ENCODE results near the gene SPTBN1.

The SPTBN1 gene

DNA sequence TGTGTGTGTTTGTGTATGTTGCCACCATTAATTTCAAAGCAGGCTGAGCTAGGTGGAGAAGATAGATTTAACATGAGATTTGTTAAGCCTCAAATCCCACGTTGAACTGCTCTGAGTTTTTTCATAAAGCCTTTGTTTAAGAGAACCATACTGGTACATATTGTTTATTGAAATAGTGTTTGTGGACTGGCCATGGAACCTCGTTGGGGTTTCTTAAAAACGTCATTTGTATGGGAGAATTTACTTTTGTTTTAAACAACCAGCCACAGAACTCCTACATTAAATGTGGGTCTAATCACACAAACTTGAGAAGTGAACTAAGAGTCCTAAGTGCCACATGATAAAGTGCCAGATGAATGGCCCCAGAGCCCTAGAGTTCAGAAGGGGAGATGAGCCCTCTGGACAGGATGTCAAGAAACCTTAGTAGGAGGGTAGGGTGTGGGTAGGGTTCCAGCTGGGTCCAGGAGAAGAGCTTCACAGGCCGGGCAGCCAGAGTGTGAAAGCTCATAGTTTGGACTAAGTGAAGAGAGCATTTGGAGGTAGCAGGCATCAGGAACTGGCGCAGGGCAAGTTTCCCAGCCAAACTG is 146.7 kb downstream of the SPTBN1 start:
- Histone ChIP-seq H3K27me3 (ENCODE audit: insufficient read depth, poor library complexity, severe bottlenecking) (no peaks in the 10 kb centered on the region), H3K4me3 (ENCODE audit: severe bottlenecking) (no peak overlapping the region), H3K36me3 (ENCODE audit: low read depth) (peaks cover 26% of the 10 kb centered on the region), H3K4me1 (ENCODE audit: insufficient read depth, poor library complexity, severe bottlenecking) (peaks cover 20% of the 10 kb centered on the region), H3K27ac (ENCODE audit: poor library complexity, severe bottlenecking) (no peak overlapping the region), H3K9me3 (ENCODE audit: severe bottlenecking) (no peaks in the 10 kb centered on the region)
- ATAC-seq (ENCODE audit: low read depth) = no peak
- no peak for DNase-seq (ENCODE audit: low spot score)
- TF ChIP-seq, protein P1, sequence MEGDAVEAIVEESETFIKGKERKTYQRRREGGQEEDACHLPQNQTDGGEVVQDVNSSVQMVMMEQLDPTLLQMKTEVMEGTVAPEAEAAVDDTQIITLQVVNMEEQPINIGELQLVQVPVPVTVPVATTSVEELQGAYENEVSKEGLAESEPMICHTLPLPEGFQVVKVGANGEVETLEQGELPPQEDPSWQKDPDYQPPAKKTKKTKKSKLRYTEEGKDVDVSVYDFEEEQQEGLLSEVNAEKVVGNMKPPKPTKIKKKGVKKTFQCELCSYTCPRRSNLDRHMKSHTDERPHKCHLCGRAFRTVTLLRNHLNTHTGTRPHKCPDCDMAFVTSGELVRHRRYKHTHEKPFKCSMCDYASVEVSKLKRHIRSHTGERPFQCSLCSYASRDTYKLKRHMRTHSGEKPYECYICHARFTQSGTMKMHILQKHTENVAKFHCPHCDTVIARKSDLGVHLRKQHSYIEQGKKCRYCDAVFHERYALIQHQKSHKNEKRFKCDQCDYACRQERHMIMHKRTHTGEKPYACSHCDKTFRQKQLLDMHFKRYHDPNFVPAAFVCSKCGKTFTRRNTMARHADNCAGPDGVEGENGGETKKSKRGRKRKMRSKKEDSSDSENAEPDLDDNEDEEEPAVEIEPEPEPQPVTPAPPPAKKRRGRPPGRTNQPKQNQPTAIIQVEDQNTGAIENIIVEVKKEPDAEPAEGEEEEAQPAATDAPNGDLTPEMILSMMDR (IDR thresholded peaks at IDR 0.05; ENCODE audit: poor library complexity, severe bottlenecking) = no peak

DNA sequence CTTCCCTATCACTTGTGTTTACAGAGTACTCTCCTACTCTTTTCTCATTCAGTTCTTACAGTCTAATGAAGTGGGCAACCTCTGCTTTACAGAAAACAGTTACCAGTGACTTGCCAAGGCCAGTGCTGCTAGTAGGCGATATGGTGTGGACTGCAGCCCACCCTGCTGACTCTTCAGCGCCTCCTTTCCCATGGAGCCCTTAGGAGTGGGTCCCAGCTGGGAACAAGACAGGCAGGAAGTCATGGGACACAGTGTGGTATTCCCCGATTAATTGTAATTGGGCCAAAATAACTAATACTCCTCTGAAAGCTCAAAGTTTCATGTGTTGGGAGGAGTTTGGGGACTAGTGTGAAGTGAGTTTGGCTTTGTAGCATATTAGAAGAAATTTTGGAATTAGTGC is 147.2 kb downstream of the SPTBN1 start:
- DNase-seq (ENCODE audit: low spot score) (no peak), ATAC-seq (ENCODE audit: low read depth) (no peak)
- TF ChIP-seq, protein P1 (IDR thresholded peaks at IDR 0.05; ENCODE audit: poor library complexity, severe bottlenecking) = no peak
- peaks cover 20% of the 10 kb centered on the region for H3K4me1 ChIP-seq (ENCODE audit: insufficient read depth, poor library complexity, severe bottlenecking)
- H3K4me3 ChIP-seq (ENCODE audit: severe bottlenecking) = no peak overlapping the region
- H3K9me3 ChIP-seq (ENCODE audit: severe bottlenecking) = no peaks in the 10 kb centered on the region
- H3K36me3 ChIP-seq (ENCODE audit: low read depth) = peaks cover 26% of the 10 kb centered on the region
- no peaks in the 10 kb centered on the region for H3K27me3 ChIP-seq (ENCODE audit: insufficient read depth, poor library complexity, severe bottlenecking)
- H3K27ac ChIP-seq (ENCODE audit: poor library complexity, severe bottlenecking) = no peak overlapping the region

GRCh38 chr2:54603796-54604195 is 147.7 kb downstream of the SPTBN1 start:
- DNase-seq (ENCODE audit: low spot score) (no peak), ATAC-seq (ENCODE audit: low read depth) (no peak)
- Histone ChIP-seq H3K36me3 (ENCODE audit: low read depth) (peaks cover 23% of the 10 kb centered on the region), H3K4me1 (ENCODE audit: insufficient read depth, poor library complexity, severe bottlenecking) (peaks cover 18% of the 10 kb centered on the region), H3K27ac (ENCODE audit: poor library complexity, severe bottlenecking) (no peak overlapping the region), H3K27me3 (ENCODE audit: insufficient read depth, poor library complexity, severe bottlenecking) (no peaks in the 10 kb centered on the region), H3K4me3 (ENCODE audit: severe bottlenecking) (no peak overlapping the region), H3K9me3 (ENCODE audit: severe bottlenecking) (no peaks in the 10 kb centered on the region)
- TF ChIP-seq, protein P1 (IDR thresholded peaks at IDR 0.05; ENCODE audit: poor library complexity, severe bottlenecking) = no peak

DNA sequence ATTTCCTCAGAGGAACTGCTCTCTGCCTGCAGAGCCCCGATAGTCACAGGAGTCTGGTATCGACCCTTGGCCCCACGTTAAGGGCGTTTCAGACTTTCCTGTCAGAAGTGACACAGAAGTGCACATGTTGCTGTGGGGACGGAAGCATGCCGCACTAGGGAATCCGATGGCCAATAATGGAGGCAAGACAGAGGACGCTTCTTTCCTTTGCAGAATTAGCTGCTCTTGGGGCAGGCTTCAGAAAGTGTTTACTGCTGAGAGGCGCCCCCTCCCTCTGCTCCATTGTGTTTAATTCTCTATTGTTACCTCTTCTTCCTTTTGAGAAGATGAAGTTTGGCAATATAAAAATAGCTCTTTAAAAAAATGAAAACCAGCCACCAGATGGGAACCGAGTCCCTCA is 148.7 kb downstream of the SPTBN1 start:
- no peaks in the 10 kb centered on the region for H3K9me3 ChIP-seq (ENCODE audit: severe bottlenecking)
- H3K36me3 ChIP-seq (ENCODE audit: low read depth) = peaks cover 15% of the 10 kb centered on the region
- H3K27me3 ChIP-seq (ENCODE audit: insufficient read depth, poor library complexity, severe bottlenecking) = no peaks in the 10 kb centered on the region
- H3K4me1 ChIP-seq (ENCODE audit: insufficient read depth, poor library complexity, severe bottlenecking) = peaks cover 10% of the 10 kb centered on the region
- no peak for ATAC-seq (ENCODE audit: low read depth)
- no peak overlapping the region for H3K27ac ChIP-seq (ENCODE audit: poor library complexity, severe bottlenecking)
- TF ChIP-seq, protein P1 (IDR thresholded peaks at IDR 0.05; ENCODE audit: poor library complexity, severe bottlenecking) = no peak
- H3K4me3 ChIP-seq (ENCODE audit: severe bottlenecking) = no peak overlapping the region
- no peak for DNase-seq (ENCODE audit: low spot score)

- DNase-seq (ENCODE audit: low spot score) = no peak
- Histone ChIP-seq H3K27me3 (ENCODE audit: insufficient read depth, poor library complexity, severe bottlenecking) (no peaks in the 10 kb centered on the region), H3K4me1 (ENCODE audit: insufficient read depth, poor library complexity, severe bottlenecking) (peaks cover 3% of the 10 kb centered on the region), H3K27ac (ENCODE audit: poor library complexity, severe bottlenecking) (no peak overlapping the region), H3K36me3 (ENCODE audit: low read depth) (peaks cover 9% of the 10 kb centered on the region), H3K4me3 (ENCODE audit: severe bottlenecking) (no peak overlapping the region), H3K9me3 (ENCODE audit: severe bottlenecking) (no peaks in the 10 kb centered on the region)
- ATAC-seq (ENCODE audit: low read depth) = no peak
- TF ChIP-seq, protein P1 (IDR thresholded peaks at IDR 0.05; ENCODE audit: poor library complexity, severe bottlenecking) = no peak
Measured at GRCh38 chr2:54605836-54606235, 149.7 kb downstream of the SPTBN1 start.

Data from RWPE2 (cell line).